Measurements from ENCODE around the gene INSR.

DNA sequence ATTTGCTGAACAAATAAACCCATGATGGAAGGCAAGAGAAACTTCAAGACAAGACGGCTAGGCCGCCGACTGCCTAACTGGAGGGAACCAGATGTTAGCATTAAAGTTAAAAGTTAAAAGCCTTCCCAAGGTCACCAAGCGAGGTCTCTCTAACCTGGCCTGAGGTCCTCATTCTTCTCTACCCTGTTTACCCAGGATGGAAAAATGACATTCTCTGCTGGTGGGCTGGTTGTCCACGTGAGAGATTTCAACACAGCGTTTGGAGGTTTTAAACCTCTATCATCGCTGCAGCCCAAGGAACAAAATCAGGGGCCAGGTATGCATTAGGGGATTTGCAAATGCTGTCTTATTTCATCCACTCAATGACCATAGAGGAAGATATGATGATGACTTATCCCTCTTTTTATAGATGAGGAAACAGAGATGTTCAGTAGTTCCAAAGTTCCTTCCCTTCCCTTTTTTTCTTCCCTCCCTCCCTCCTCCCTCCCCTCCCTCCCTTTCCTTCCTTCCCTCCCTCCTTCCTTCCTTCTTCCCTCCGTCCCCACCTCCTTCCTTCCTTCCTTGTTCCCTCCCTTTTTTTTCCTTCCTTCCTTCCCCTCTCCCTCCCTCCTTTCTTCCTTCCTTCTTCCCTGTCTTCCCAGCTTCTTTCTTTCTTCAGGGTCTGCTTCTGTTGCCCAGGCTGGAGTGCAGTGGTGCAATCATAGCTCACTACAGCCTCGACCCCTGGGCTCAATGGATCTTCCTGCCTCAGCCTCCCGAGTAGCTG, 79.7 kb downstream of the INSR start:
- TF ChIP-seq, protein P1, sequence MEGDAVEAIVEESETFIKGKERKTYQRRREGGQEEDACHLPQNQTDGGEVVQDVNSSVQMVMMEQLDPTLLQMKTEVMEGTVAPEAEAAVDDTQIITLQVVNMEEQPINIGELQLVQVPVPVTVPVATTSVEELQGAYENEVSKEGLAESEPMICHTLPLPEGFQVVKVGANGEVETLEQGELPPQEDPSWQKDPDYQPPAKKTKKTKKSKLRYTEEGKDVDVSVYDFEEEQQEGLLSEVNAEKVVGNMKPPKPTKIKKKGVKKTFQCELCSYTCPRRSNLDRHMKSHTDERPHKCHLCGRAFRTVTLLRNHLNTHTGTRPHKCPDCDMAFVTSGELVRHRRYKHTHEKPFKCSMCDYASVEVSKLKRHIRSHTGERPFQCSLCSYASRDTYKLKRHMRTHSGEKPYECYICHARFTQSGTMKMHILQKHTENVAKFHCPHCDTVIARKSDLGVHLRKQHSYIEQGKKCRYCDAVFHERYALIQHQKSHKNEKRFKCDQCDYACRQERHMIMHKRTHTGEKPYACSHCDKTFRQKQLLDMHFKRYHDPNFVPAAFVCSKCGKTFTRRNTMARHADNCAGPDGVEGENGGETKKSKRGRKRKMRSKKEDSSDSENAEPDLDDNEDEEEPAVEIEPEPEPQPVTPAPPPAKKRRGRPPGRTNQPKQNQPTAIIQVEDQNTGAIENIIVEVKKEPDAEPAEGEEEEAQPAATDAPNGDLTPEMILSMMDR (IDR thresholded peaks at IDR 0.05), result no peak
- no peak for TF ChIP-seq POLR2A (IDR thresholded peaks at IDR 0.05)
